GM18519 (cell line): Measurements from ENCODE around the gene GEMIN7.

Experiments
- ATAC-seq: cut with Tn5 transposase; IDR thresholded peaks from one replicate; pipeline ENCODE4 v1.9.1; 2021; ENCODE audit warnings: mild to moderate bottlenecking, moderate library complexity; ENCODE audit not compliant: unreplicated experiment, low FRiP score

Gene GEMIN7

GRCh38 chr19:45059258-45059965, 19.6 kb upstream of the GEMIN7 start:
- no peak for ATAC-seq

- no peak for ATAC-seq
Measured at GRCh38 chr19:45061965-45062364, 17.1 kb upstream of the GEMIN7 start.

GRCh38 chr19:45063851-45064801, 14.9 kb upstream of the GEMIN7 start:
- no peak for ATAC-seq

GRCh38 chr19:45066921-45067661, 12.0 kb upstream of the GEMIN7 start:
- ATAC-seq: no peak

- no peak for ATAC-seq
Measured at GRCh38 chr19:45068041-45068440, 11.0 kb upstream of the GEMIN7 start.

GRCh38 chr19:45069056-45069455, 10.0 kb upstream of the GEMIN7 start:
- ATAC-seq: no peak

GRCh38 chr19:45070214-45070613, 8.8 kb upstream of the GEMIN7 start:
- no peak for ATAC-seq

- ATAC-seq: no peak
Measured at GRCh38 chr19:45070861-45071544, 8.1 kb upstream of the GEMIN7 start.

- no peak for ATAC-seq
Measured at GRCh38 chr19:45071545-45071938, 7.5 kb upstream of the GEMIN7 start.

GRCh38 chr19:45071969-45072790, 6.9 kb upstream of the GEMIN7 start:
- no peak for ATAC-seq

- no peak for ATAC-seq
Measured at GRCh38 chr19:45074744-45075300, 4.2 kb upstream of the GEMIN7 start.

- peak; percentile 30 for ATAC-seq
Measured at GRCh38 chr19:45075301-45076028, 3.6 kb upstream of the GEMIN7 start.

GRCh38 chr19:45076029-45076850, 2.8 kb upstream of the GEMIN7 start, which contains the start of gene ZNF296:
Gene ZNF296, minus strand, starts transcription at chr19:45076478. Its CDS starts 105 bp downstream, at chr19:45076373.
- no peak for ATAC-seq

- ATAC-seq: no peak
Measured at GRCh38 chr19:45076851-45077730, 2.0 kb upstream of the GEMIN7 start.

GRCh38 chr19:45078390-45079062, 534 bp upstream of the GEMIN7 start:
- no peak for ATAC-seq

- ATAC-seq: no peak
Measured at GRCh38 chr19:45079911-45080370, 881 bp downstream of the GEMIN7 start.
